DMS114 treated with DMSO at 0.1 percent for 48 hours (cell line): ENCODE results near the gene GLYATL1B.

Experiments used
- DNase-seq: peaks from one replicate; lab custom pipeline; 2025; ENCODE audit not compliant: unreplicated experiment; lab: John Stamatoyannopoulos, UW

GLYATL1B gene

DNA sequence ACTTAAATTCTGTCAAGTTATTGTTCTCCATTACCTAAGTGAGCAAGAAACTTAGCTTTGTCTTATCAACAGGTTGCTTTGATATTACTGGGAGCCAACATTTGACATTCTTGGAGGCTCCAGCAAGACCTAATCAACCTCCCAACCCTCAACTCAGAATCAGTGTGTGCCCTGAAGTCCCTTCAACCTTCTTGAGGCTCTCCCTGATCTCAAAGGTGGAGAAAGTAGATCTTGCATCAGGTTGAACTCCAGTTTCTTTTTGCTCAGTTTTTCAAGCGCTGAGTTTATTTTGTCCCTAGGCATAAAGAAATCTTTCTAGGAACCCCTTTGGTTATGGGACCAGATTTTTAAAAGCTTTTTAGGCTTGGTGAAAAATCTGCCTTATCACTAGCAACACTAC lies 58.0 kb downstream of the GLYATL1B start:
- no peak for DNase-seq
